Neural cell (in vitro differentiated cells): ENCODE data around the gene BICC1.

Experiments
- EP300 ChIP-seq: fragments of 450-650 bp; conservative IDR thresholded peaks from 2 replicates; pipeline ENCODE4 v1.6.1; 2014; ENCODE audit warnings: antibody characterized with exemption, mild to moderate bottlenecking, moderate library complexity; ENCODE audit not compliant: poor library complexity, severe bottlenecking
- EZH2 ChIP-seq: fragments of 200-600, 300-800 bp; shearing (Covaris generic), sonication (generic); IDR thresholded peaks from 2 replicates; pipeline ENCODE4 v1.6.1; 2014; ENCODE audit warnings: antibody characterized with exemption, low read length, borderline replicate concordance, mild to moderate bottlenecking; ENCODE audit not compliant: insufficient read depth, poor library complexity, severe bottlenecking
- MXI1 ChIP-seq: fragments of 450-650 bp; conservative IDR thresholded peaks from 2 replicates; pipeline ENCODE4 v1.6.1; 2014; ENCODE audit warnings: antibody characterized with exemption, mild to moderate bottlenecking; ENCODE audit not compliant: poor library complexity, severe bottlenecking
- POLR2AphosphoS5 ChIP-seq: IDR thresholded peaks from 2 replicates; pipeline ENCODE4 v1.6.1; 2012
- RAD21 ChIP-seq: fragments of 450-650 bp; conservative IDR thresholded peaks from 2 replicates; pipeline ENCODE4 v1.6.1; 2014; ENCODE audit warnings: antibody characterized with exemption, mild to moderate bottlenecking, moderate library complexity
- REST ChIP-seq: IDR thresholded peaks from 2 replicates; pipeline ENCODE4 v1.6.1; 2012; ENCODE audit warnings: borderline replicate concordance
- SMC3 ChIP-seq: fragments of 450-650 bp; conservative IDR thresholded peaks from 2 replicates; pipeline ENCODE4 v1.6.1; 2014; ENCODE audit warnings: antibody characterized with exemption, mild to moderate bottlenecking, moderate library complexity; ENCODE audit not compliant: poor library complexity
- TAF1 ChIP-seq: IDR thresholded peaks from 2 replicates; pipeline ENCODE4 v1.6.1; 2012; ENCODE audit warnings: low read depth
- TF ChIP-seq, protein P1 (sequence below): fragments of 450-650 bp; IDR thresholded peaks from 2 replicates; pipeline ENCODE4 v1.5.1; 2014; ENCODE audit warnings: antibody characterized with exemption, mild to moderate bottlenecking, moderate library complexity; ENCODE audit not compliant: poor library complexity, severe bottlenecking

- TF ChIP-seq, protein P1, sequence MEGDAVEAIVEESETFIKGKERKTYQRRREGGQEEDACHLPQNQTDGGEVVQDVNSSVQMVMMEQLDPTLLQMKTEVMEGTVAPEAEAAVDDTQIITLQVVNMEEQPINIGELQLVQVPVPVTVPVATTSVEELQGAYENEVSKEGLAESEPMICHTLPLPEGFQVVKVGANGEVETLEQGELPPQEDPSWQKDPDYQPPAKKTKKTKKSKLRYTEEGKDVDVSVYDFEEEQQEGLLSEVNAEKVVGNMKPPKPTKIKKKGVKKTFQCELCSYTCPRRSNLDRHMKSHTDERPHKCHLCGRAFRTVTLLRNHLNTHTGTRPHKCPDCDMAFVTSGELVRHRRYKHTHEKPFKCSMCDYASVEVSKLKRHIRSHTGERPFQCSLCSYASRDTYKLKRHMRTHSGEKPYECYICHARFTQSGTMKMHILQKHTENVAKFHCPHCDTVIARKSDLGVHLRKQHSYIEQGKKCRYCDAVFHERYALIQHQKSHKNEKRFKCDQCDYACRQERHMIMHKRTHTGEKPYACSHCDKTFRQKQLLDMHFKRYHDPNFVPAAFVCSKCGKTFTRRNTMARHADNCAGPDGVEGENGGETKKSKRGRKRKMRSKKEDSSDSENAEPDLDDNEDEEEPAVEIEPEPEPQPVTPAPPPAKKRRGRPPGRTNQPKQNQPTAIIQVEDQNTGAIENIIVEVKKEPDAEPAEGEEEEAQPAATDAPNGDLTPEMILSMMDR: no peak
- no peak for TF ChIP-seq MXI1
- TF ChIP-seq EP300: no peak
- TF ChIP-seq EZH2: no peak
- no peak for TF ChIP-seq POLR2AphosphoS5
- TF ChIP-seq REST: no peak
- TF ChIP-seq RAD21: no peak
- TF ChIP-seq TAF1: no peak
- TF ChIP-seq SMC3: no peak
Measured at GRCh38 chr10:58758321-58758720, 245.6 kb downstream of the BICC1 start.
